IMR-90 (cell line): ENCODE data around the gene ZBTB9. TPM values are rescaled to one million over a fixed set of nuclear protein-coding genes. Genes with fewer than 3 reads are reported as not detected.

Experiments
- ATAC-seq: fragments of 200-7000 bp; cut with Tn5 transposase; 2 replicates; pipeline ENCODE4 v1.9.1; 2020; ENCODE audit warnings: low read depth, mild to moderate bottlenecking, moderate library complexity
- BruUV-seq: library from RNA; stranded (reverse); fragments of 400-500 nt; replicated peaks from 2 replicates; lab custom pipeline; 2021; lab: Mats Ljungman, UMichigan
- CTCF ChIA-PET: fragments of 300-600 bp; formaldehyde crosslinking; extraction: SDS; loops from one replicate; lab custom pipeline; 2021; ENCODE audit warnings: antibody characterized with exemption; lab: Yijun Ruan, JAX
- POLR2A ChIA-PET: fragments of 300-600 bp; sonication (Branson Sonifier 250); formaldehyde crosslinking; loops from one replicate; lab custom pipeline; 2022; ENCODE audit warnings: antibody characterized with exemption; ENCODE audit not compliant: unreplicated experiment; lab: Charles Lee
- DNase-seq: peaks from one replicate; pipeline ENCODE4 v3.0.0; 2013
- H2AFZ ChIP-seq: replicated peaks from 2 replicates; pipeline ENCODE3; 2013; ENCODE audit warnings: low read length, mild to moderate bottlenecking; ENCODE audit not compliant: poor library complexity
- H2AK5ac ChIP-seq: 2 replicates; pipeline ENCODE4 v1.6.1; 2013; ENCODE audit warnings: low read depth, low read length, inconsistent platforms
- H2AK9ac ChIP-seq: replicated peaks from 2 replicates; pipeline ENCODE3; 2013; ENCODE audit warnings: mild to moderate bottlenecking, low read depth, low read length, moderate library complexity; ENCODE audit not compliant: poor library complexity
- H2BK120ac ChIP-seq: 2 replicates; pipeline ENCODE4 v1.6.1; 2013; ENCODE audit warnings: low read depth, low read length, inconsistent platforms
- H2BK15ac ChIP-seq: 3 replicates; pipeline ENCODE4 v1.6.1; 2013; ENCODE audit warnings: low read depth, low read length, inconsistent platforms
- H2BK20ac ChIP-seq: 2 replicates; pipeline ENCODE4 v1.6.1; 2013; ENCODE audit warnings: low read depth, mild to moderate bottlenecking, inconsistent platforms, low read length, moderate library complexity
- H2BK5ac ChIP-seq: 2 replicates; pipeline ENCODE4 v1.6.1; 2013; ENCODE audit warnings: mild to moderate bottlenecking, low read depth, low read length, inconsistent platforms; ENCODE audit not compliant: poor library complexity, severe bottlenecking
- H3K14ac ChIP-seq: replicated peaks from 2 replicates; pipeline ENCODE4 v1.6.1; 2013; ENCODE audit warnings: low read depth, low read length, inconsistent platforms
- H3K18ac ChIP-seq: 2 replicates; pipeline ENCODE4 v1.6.1; 2013; ENCODE audit warnings: low read depth, low read length, control low read depth
- H3K23ac ChIP-seq: 2 replicates; pipeline ENCODE4 v1.6.1; 2013; ENCODE audit warnings: low read depth, low read length, inconsistent platforms
- H3K27ac ChIP-seq: 2 replicates; pipeline ENCODE4 v1.5.1; 2013; ENCODE audit warnings: mild to moderate bottlenecking, control low read depth, low read length; ENCODE audit not compliant: insufficient read depth
- H3K27me3 ChIP-seq: 2 replicates; pipeline ENCODE4 v1.6.1; 2013; ENCODE audit warnings: low read length; ENCODE audit not compliant: control insufficient read depth, insufficient read depth
- H3K36me3 ChIP-seq: 2 replicates; pipeline ENCODE4 v1.6.1; 2013; ENCODE audit warnings: low read length, mixed read lengths; ENCODE audit not compliant: control insufficient read depth, insufficient read depth
- H3K4ac ChIP-seq: 2 replicates; pipeline ENCODE4 v1.6.1; 2013; ENCODE audit warnings: low read depth, low read length, inconsistent platforms
- H3K4me1 ChIP-seq: 2 replicates; pipeline ENCODE4 v1.6.1; 2013; ENCODE audit warnings: low read length, mixed read lengths; ENCODE audit not compliant: control insufficient read depth, insufficient read depth
- H3K4me2 ChIP-seq: 2 replicates; pipeline ENCODE4 v1.6.1; 2013; ENCODE audit warnings: low read depth, mild to moderate bottlenecking, control low read depth, low read length, moderate library complexity
- H3K4me3 ChIP-seq: 2 replicates; pipeline ENCODE4 v1.5.1; 2013; ENCODE audit warnings: low read depth, mild to moderate bottlenecking, control low read depth, low read length, moderate library complexity; ENCODE audit not compliant: insufficient read depth
- H3K56ac ChIP-seq: 2 replicates; pipeline ENCODE4 v1.6.1; 2013; ENCODE audit warnings: low read length, inconsistent platforms; ENCODE audit not compliant: insufficient read depth; ENCODE audit errors: extremely low read depth
- H3K79me1 ChIP-seq, 2 experiments: 2 replicates each; pipeline ENCODE4 v1.6.1; 2013; ENCODE audit warnings: low read length in 2 of 2, inconsistent platforms in 1 of 2, low read depth in 1 of 2
- H3K9ac ChIP-seq: 2 replicates; pipeline ENCODE4 v1.6.1; 2013; ENCODE audit warnings: low read depth, low read length, control low read depth
- H3K9me1 ChIP-seq: 2 replicates; pipeline ENCODE4 v1.6.1; 2013; ENCODE audit warnings: low read length, inconsistent platforms; ENCODE audit not compliant: insufficient read depth
- H3K9me3 ChIP-seq: 2 replicates; pipeline ENCODE4 v1.6.1; 2013; ENCODE audit warnings: low read length; ENCODE audit not compliant: control insufficient read depth, insufficient read depth
- H4K20me1 ChIP-seq: 2 replicates; pipeline ENCODE4 v1.6.1; 2013; ENCODE audit warnings: low read length, inconsistent platforms; ENCODE audit not compliant: insufficient read depth
- H4K5ac ChIP-seq: 2 replicates; pipeline ENCODE4 v1.6.1; 2013; ENCODE audit warnings: mild to moderate bottlenecking, low read depth, low read length, control low read depth
- H4K8ac ChIP-seq, 2 experiments: 2 replicates each; pipeline ENCODE4 v1.6.1; 2013; ENCODE audit warnings: low read depth in 2 of 2, low read length in 2 of 2, control low read depth in 1 of 2, inconsistent platforms in 1 of 2
- H4K91ac ChIP-seq: 2 replicates; pipeline ENCODE4 v1.6.1; 2013; ENCODE audit warnings: low read depth, low read length, inconsistent platforms; ENCODE audit not compliant: insufficient read depth
- BHLHE40 ChIP-seq: fragments of 150-350 bp; IDR thresholded peaks from 2 replicates; pipeline ENCODE4 v1.6.1; 2016; ENCODE audit warnings: mild to moderate bottlenecking, low read depth, low read length
- RAD21 ChIP-seq: IDR thresholded peaks from 2 replicates; pipeline ENCODE4 v1.6.1; 2012; ENCODE audit warnings: low read length, improper control_type of control experiment
- RCOR1 ChIP-seq: IDR thresholded peaks from 2 replicates; pipeline ENCODE4 v1.6.1; 2012; ENCODE audit warnings: mild to moderate bottlenecking, low read length, improper control_type of control experiment; ENCODE audit not compliant: insufficient replicate concordance
- USF2 ChIP-seq: fragments of 150-350 bp; IDR thresholded peaks from 2 replicates; pipeline ENCODE4 v1.6.1; 2017; ENCODE audit warnings: mild to moderate bottlenecking, antibody characterized with exemption, low read length, low read depth
- WGBS, 2 experiments: methylation state at CpG; one replicate each; pipeline versions ENCODE4 v1.1.5 to v1.1.7; 2013; ENCODE audit warnings: missing lambda C conversion rate in 2 of 2; ENCODE audit not compliant: insufficient read length in 1 of 2; ENCODE audit errors: extremely low coverage in 2 of 2; 5-methylcytosine and 5-hydroxymethylcytosine counted together
- dilution Hi-C: fragments of 300-500 bp; cut with HindIII; formaldehyde crosslinking; loops from one replicate; pipeline ENCODE4 v1.14.3; 2018; ENCODE audit warnings: low sequenced_read_pairs; ENCODE audit not compliant: unreplicated experiment
- in situ Hi-C: fragments of 300-500 bp; cut with MboI; formaldehyde crosslinking; loops from 3 replicates; pipeline ENCODE4 v1.14.3; 2019; ENCODE audit warnings: low sequenced_read_pairs, inconsistent platforms, mixed read lengths
- intact Hi-C: fragments of 100-400 bp; cut with micrococcal nuclease; formaldehyde crosslinking; loops from 2 replicates; pipeline ENCODE4 v1.10.0; 2022
- polyA plus RNA-seq, 3 experiments: library from polyadenylated mRNA; depleted of rRNA; stranded (reverse); fragments of >200 nt; gene quantifications; 2 replicates each; pipeline ENCODE4 v1.2.3, GENCODE V29; 2012; ENCODE audit warnings: low replicate concordance in 1 of 3
- total RNA-seq: library from RNA; depleted of rRNA; stranded (reverse); fragments of >200 nt; gene quantifications from 2 replicates; pipeline ENCODE4 v1.2.3, GENCODE V29; 2012

ZBTB9 gene
- total and polyA plus RNA-seq, 2 of the 4 experiments (the other 2 are of a cell fraction) = 5.4 to 5.9 TPM

GRCh38 chr6:33445119-33445603, 9.2 kb upstream of the ZBTB9 start (continued):
- TF ChIP-seq USF2 (no peak), RAD21 (no peak), RCOR1 (no peak), BHLHE40 (no peak)

GRCh38 chr6:33446356-33446755, 8.0 kb upstream of the ZBTB9 start:
- H2BK20ac ChIP-seq = no peak overlapping the region
- H3K9ac ChIP-seq = no peak overlapping the region
- no peak overlapping the region for H4K5ac ChIP-seq
- 96% methylated on average over 5 of the region's 10 CpGs; no CpG with 5 or more reads in 1 of the 2 experiments for WGBS, 2 experiments
- H2BK5ac ChIP-seq = no peak overlapping the region
- H3K14ac ChIP-seq = no peak overlapping the region
- POLR2A ChIA-PET = no interaction called here
- H3K27me3 ChIP-seq = no peaks in the 10 kb centered on the region
- DNase-seq (no peak), ATAC-seq (no peak)
- H3K4me3 ChIP-seq = no peak overlapping the region
- peaks cover 62% of the 10 kb centered on the region for H3K36me3 ChIP-seq
- no peak overlapping the region for H3K23ac ChIP-seq
- H3K9me1 ChIP-seq = no peaks in the 10 kb centered on the region
- CTCF ChIA-PET = no interaction called here
- H2AK9ac ChIP-seq = no peak overlapping the region
- in situ Hi-C loops (no loop called here), dilution Hi-C loops (no loop called here), intact Hi-C loops (no loop called here)
- H4K20me1 ChIP-seq = no peaks in the 10 kb centered on the region; the same call in 1 of the 2 replicates
- peaks cover 0 to 4% of the 10 kb centered on the region in 2 experiments; a peak in 1 of 4 replicates for H3K79me1 ChIP-seq
- no peaks in the 10 kb centered on the region for H3K9me3 ChIP-seq
- H2BK15ac ChIP-seq = no peak overlapping the region
- H3K4me1 ChIP-seq = no peaks in the 10 kb centered on the region
- no peak overlapping the region for H2AK5ac ChIP-seq
- no peak overlapping the region for H4K8ac ChIP-seq
- H4K91ac ChIP-seq = no peak overlapping the region
- TF ChIP-seq RAD21 = no peak
- H2AFZ ChIP-seq = no peak overlapping the region
- no peak overlapping the region for H2BK120ac ChIP-seq
- no peak overlapping the region for H3K18ac ChIP-seq
- no peak overlapping the region for H3K27ac ChIP-seq
- no peak overlapping the region for H3K4me2 ChIP-seq
- no peak overlapping the region for H3K4ac ChIP-seq
- no peak overlapping the region for H3K56ac ChIP-seq
- no TSS peak for BruUV-seq
